GM06990 (cell line): ENCODE measurements around the gene SEC14L1.
"Not testable (repeated sequence)": the region's sequence is repeated elsewhere in the genome, so short reads cannot be mapped to it uniquely, and the experiment has no call there.

Experiments used
- DNase-seq: peaks from one replicate; pipeline ENCODE4 v3.0.0-alpha.2; 2011; ENCODE audit not compliant: insufficient read length; ENCODE audit errors: extremely low read depth
- H3K27me3 ChIP-seq: replicated peaks from 2 replicates; pipeline ENCODE4 v1.6.0; 2011; ENCODE audit warnings: low read length; ENCODE audit not compliant: control insufficient read depth, insufficient read depth
- H3K36me3 ChIP-seq: 2 replicates; pipeline ENCODE4 v1.5.1; 2011; ENCODE audit warnings: low read length; ENCODE audit not compliant: control insufficient read depth, insufficient read depth
- H3K4me3 ChIP-seq: replicated peaks from 2 replicates; pipeline ENCODE4 v1.5.1; 2011; ENCODE audit warnings: low read depth, mild to moderate bottlenecking, control low read depth, low read length
- TF ChIP-seq, protein P1 (sequence below): IDR thresholded peaks from 2 replicates; pipeline ENCODE4 v1.5.1; 2011; ENCODE audit warnings: low read length, control low read depth, mild to moderate bottlenecking, inconsistent platforms; ENCODE audit not compliant: insufficient read depth, poor library complexity, severe bottlenecking

SEC14L1 gene

DNA sequence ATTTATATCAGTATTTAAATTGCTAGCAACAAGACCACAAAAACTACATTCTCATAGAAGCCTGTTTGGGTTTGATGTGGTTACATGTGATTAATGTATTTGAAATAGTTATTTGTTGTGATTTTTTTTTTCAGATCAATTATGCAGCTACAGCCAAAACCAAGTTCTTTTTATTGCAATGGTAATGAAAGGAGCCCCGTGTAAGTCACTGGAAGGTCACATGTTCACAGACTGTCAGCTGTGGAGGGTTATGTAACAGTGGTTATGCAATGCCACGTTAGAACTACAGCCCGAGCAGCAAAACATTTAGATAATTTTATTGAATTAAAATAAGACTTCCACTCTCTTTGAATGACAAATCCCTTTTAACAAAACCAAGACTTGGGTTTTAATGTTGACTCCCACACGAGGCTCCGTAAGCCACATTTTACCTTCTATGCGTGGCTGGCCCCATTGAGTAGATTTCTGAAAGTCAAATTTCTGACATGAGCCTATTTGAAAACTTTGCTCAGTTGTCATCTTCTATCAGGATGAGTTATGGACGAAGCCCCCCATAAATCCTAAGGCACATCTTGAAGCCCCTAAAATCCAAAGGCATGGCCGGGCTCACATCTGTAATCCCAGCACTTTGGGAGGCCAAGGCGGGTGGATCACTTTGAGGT is 41.8 kb upstream of the SEC14L1 start:
- TF ChIP-seq, protein P1, sequence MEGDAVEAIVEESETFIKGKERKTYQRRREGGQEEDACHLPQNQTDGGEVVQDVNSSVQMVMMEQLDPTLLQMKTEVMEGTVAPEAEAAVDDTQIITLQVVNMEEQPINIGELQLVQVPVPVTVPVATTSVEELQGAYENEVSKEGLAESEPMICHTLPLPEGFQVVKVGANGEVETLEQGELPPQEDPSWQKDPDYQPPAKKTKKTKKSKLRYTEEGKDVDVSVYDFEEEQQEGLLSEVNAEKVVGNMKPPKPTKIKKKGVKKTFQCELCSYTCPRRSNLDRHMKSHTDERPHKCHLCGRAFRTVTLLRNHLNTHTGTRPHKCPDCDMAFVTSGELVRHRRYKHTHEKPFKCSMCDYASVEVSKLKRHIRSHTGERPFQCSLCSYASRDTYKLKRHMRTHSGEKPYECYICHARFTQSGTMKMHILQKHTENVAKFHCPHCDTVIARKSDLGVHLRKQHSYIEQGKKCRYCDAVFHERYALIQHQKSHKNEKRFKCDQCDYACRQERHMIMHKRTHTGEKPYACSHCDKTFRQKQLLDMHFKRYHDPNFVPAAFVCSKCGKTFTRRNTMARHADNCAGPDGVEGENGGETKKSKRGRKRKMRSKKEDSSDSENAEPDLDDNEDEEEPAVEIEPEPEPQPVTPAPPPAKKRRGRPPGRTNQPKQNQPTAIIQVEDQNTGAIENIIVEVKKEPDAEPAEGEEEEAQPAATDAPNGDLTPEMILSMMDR = no peak
- no peaks in the 10 kb centered on the region for H3K27me3 ChIP-seq
- H3K4me3 ChIP-seq = no peak overlapping the region
- peaks cover 17% of the 10 kb centered on the region for H3K36me3 ChIP-seq
- DNase-seq = no peak

DNA sequence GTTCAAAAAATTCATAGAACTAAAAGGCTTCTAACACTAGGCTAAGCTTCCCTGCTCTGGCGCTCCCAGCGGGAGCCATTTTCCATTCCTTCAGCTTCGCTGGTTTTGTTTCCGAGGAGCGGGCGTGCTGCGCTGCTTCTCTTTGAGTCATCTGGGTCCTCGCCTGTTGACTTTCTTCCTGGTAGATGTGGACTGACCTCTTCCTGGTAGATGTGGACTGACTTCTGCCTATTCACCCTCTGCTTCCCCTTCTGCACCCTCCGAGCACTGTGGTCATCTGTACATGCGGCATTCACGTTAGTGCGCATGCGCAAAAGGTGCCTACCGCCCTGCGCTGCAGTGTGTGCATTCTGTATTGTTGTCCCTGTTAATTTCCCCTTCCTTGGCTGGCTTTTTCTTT is 40.8 kb upstream of the SEC14L1 start:
- H3K36me3 ChIP-seq = peaks cover 14% of the 10 kb centered on the region
- TF ChIP-seq, protein P1 = no peak
- no peaks in the 10 kb centered on the region for H3K27me3 ChIP-seq
- no peak overlapping the region for H3K4me3 ChIP-seq
- DNase-seq = no peak

DNA sequence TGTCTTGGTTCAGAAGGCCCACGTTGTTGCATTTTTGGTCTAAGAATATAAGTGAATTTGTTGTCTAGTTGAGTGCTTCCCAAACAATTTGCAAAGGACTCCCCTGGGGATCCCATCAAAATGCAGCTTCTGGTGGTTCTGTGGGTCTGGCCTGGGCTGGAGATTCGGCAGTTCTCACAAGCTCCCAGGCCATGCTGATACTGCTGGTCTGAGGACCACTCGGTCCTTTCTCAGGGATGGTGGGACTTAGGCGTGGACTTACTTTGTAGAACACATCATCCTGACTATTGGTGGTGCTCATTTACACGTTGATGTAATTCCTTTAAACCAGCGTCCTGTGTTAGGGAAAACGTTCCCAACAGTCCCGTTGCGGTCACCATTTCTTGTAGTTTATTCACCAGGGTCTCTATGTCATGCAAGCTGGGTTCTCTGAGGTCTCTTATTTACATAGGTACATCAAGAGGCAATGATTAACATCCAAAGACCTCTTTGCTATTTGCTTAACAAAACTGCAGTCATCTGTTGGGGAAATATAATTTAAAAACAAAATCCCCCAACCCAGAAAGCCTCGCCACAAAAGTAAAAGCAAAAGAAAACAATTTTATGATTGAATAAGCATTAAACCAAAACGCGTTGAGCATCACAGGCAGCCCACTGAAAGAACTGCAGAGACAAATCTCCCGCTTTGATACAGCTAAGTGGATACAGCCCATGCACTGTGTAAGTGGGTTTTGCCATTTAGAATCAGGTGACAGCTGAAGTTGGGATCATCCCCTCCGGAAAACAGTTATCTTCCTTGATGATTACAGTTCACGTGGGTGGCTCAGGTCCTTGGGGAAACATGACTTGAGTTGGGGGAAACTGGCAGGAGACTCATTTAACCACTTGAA is 39.0 kb upstream of the SEC14L1 start:
- Histone ChIP-seq H3K36me3 (peaks cover 10% of the 10 kb centered on the region), H3K27me3 (no peaks in the 10 kb centered on the region), H3K4me3 (no peak overlapping the region)
- DNase-seq = no peak
- TF ChIP-seq, protein P1 = no peak

DNA sequence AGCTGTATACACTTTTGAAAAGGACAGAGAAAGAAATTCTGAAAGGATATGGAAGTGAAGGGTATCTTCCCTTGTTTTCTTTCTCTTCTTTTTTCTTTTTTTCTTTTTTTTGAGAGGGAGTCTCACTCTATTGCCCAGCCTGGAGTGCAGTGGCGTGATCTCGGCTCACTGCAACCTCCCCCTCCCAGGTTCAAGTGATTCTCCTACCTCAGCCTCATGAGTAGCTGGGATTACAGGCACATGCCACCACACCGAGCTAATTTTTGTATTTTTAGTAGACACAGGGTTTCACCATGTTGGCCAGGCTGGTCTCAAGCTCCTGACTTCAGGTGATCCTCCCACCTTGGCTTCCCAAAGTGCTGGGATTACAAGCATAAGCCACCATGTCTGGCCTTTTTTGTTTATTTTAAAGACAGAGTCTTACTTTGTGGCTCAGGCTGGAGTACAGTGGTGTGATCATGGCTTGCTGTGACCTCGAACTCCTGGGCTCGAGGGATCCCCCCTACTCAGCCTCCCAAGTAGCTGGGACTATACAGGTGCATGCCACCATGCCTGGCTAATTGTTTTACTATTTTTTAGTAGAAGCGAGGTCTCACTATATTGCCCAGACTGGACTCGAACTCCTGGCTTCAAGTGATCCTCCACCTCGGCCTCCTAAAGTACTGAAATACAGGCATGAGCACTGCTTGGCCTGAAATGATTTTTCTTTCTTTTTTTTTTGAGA is 38.2 kb upstream of the SEC14L1 start:
- H3K27me3 ChIP-seq, H3K4me3 ChIP-seq, H3K36me3 ChIP-seq, DNase-seq: not testable (repeated sequence)

DNA sequence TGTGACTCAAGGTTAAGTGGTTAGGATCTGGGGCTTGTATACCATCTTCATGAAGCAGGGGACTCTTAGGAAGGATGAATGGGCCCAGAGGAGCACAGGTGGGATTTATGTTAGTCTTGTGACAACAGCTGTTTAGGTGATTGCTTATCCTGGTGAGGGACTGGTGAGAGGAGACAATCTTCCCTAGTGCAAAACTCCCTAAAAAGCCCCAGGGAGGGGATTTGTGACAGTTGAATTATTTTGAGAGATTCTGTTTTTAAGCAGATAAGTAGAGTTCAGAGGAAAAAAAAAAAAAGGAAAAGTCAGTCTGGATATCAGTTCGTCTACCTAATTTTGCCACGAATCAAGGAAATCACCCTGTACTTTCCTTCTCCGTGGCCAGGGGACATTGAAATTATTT is 35.1 kb upstream of the SEC14L1 start:
- H3K27me3 ChIP-seq = no peaks in the 10 kb centered on the region
- no peak overlapping the region for H3K4me3 ChIP-seq
- DNase-seq = no peak
- TF ChIP-seq, protein P1 = no peak
- H3K36me3 ChIP-seq = no peaks in the 10 kb centered on the region

DNA sequence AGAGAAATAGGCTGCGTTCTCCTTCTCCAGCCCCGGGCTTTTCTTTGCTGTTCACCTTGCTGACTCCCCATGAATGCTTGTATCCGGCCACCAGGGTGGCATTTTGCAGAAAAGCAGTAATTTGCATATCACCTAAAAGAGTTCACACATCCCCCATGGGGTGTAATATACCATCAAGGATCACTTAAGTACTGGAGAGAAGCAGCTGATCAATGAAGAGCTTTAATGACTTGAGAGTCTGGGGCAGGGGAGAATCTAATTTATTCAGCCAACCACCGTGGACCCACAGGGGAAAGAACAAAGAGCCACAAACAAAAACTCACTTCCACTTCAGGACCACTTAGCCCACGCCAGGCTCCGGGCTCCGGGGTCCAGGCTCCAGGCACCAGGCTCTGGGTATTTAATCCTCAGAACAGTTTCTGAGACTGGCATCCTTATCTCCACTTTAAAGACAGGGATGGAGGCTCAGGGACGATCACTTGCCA is 33.9 kb upstream of the SEC14L1 start:
- Histone ChIP-seq H3K27me3 (no peaks in the 10 kb centered on the region), H3K4me3 (peak overlapping the region; percentile 26), H3K36me3 (no peaks in the 10 kb centered on the region)
- TF ChIP-seq, protein P1 = no peak
- DNase-seq = peak; percentile 43
